ENCODE data around the gene DNHD1. TPM values are rescaled to one million over a fixed set of nuclear protein-coding genes. Genes with fewer than 3 reads are reported as not detected.
A peak's percentile ranks its signal among the peaks of the same experiment; 100 is the strongest.

DNHD1 gene
- total RNA-seq, 1 experiment from 2014 or later: 10.6 TPM

- TF ChIP-seq POLR2AphosphoS5 (IDR thresholded peaks at IDR 0.05; ENCODE audit: low read depth, low read length) (no peak), SIN3A (IDR thresholded peaks at IDR 0.05; ENCODE audit: borderline replicate concordance, insufficient read depth, low read depth, low read length) (no peak), CTCF (IDR thresholded peaks at IDR 0.05) (no peak), REST (IDR thresholded peaks at IDR 0.05; ENCODE audit: insufficient read depth in 1 of 2, low read depth in 2 of 2, low read length in 1 of 2) (no peak), TCF7L2 (IDR thresholded peaks at IDR 0.05; ENCODE audit: low read depth, low read length) (no peak)
- intact Hi-C loops (cut with micrococcal nuclease; ENCODE audit: unreplicated experiment) (no loop called here), in situ Hi-C loops (cut with HindIII; ENCODE audit: low pct_unique_long_range_greater_than_20kb, low sequenced_read_pairs) (no loop called here)
- ChIA-PET CTCF (interaction anchor here (1.5 kb wide), 1 partner anchor 119 kb away, joined by 5 read pairs; no protein-coding TSS in a partner anchor), POLR2A (interaction anchor here (0.6 to 1.6 kb wide), 2 partner anchors 17 to 199 kb away, joined by 4 to 10 read pairs; partner anchors contain the start of genes ARFIP2 and TIMM10B)
- Histone ChIP-seq H3K36me3 (ENCODE audit: control insufficient read depth, insufficient read depth, low read length) (0 out of 2 replicates have a peak, but pooled peaks cover 2% of the 10 kb centered on the region), H3K27ac (ENCODE audit: low read length) (no peak overlapping the region), H3K4me1 (ENCODE audit: control insufficient read depth, insufficient read depth, low read length) (no peaks in the 10 kb centered on the region), H3K9me3 (ENCODE audit: control insufficient read depth, insufficient read depth, low read depth, low read length) (no peaks in the 10 kb centered on the region), H3K4me3 (ENCODE audit: low read depth in 2 of 2, low read length in 2 of 2) (no peak overlapping the region), H3K27me3 (ENCODE audit: control insufficient read depth, insufficient read depth, low read length) (no peaks in the 10 kb centered on the region)
- DNase-seq (ENCODE audit: low read depth, low spot score) (no peak), ATAC-seq (0 out of 2 replicates have a peak, but pooled peaks have one; percentile 11)
- BruUV-seq (replicated peaks): no TSS peak
Measured at GRCh38 chr11:6498121-6498520, 1.0 kb downstream of the DNHD1 start.

GRCh38 chr11:6498544-6498943, 1.5 kb downstream of the DNHD1 start:
- TF ChIP-seq CTCF (IDR thresholded peaks at IDR 0.05) (no peak), SIN3A (IDR thresholded peaks at IDR 0.05; ENCODE audit: borderline replicate concordance, insufficient read depth, low read depth, low read length) (no peak), TCF7L2 (IDR thresholded peaks at IDR 0.05; ENCODE audit: low read depth, low read length) (no peak), REST (IDR thresholded peaks at IDR 0.05; ENCODE audit: insufficient read depth in 1 of 2, low read depth in 2 of 2, low read length in 1 of 2) (no peak), POLR2AphosphoS5 (IDR thresholded peaks at IDR 0.05; ENCODE audit: low read depth, low read length) (no peak)
- Histone ChIP-seq H3K4me3 (ENCODE audit: low read depth in 2 of 2, low read length in 2 of 2) (no peak overlapping the region), H3K27ac (ENCODE audit: low read length) (no peak overlapping the region), H3K4me1 (ENCODE audit: control insufficient read depth, insufficient read depth, low read length) (no peaks in the 10 kb centered on the region), H3K27me3 (ENCODE audit: control insufficient read depth, insufficient read depth, low read length) (no peaks in the 10 kb centered on the region), H3K36me3 (ENCODE audit: control insufficient read depth, insufficient read depth, low read length) (no peaks in the 10 kb centered on the region), H3K9me3 (ENCODE audit: control insufficient read depth, insufficient read depth, low read depth, low read length) (no peaks in the 10 kb centered on the region)
- in situ Hi-C loops (cut with HindIII; ENCODE audit: low pct_unique_long_range_greater_than_20kb, low sequenced_read_pairs) (no loop called here), intact Hi-C loops (cut with micrococcal nuclease; ENCODE audit: unreplicated experiment) (no loop called here)
- BruUV-seq (replicated peaks): no TSS peak
- ATAC-seq (no peak), DNase-seq (ENCODE audit: low read depth, low spot score) (no peak)
- CTCF ChIA-PET: interaction anchor here (0.7 to 1.5 kb wide), 2 partner anchors 119 kb away, joined by 4 to 5 read pairs; no protein-coding TSS in a partner anchor
- POLR2A ChIA-PET: interaction anchor here (1.6 kb wide), 1 partner anchor 17 kb away, joined by 4 read pairs; the partner anchor contains the start of genes ARFIP2 and TIMM10B

Measured in Panc1 (cell line).